ENCODE results near the gene SETMAR.

DNA sequence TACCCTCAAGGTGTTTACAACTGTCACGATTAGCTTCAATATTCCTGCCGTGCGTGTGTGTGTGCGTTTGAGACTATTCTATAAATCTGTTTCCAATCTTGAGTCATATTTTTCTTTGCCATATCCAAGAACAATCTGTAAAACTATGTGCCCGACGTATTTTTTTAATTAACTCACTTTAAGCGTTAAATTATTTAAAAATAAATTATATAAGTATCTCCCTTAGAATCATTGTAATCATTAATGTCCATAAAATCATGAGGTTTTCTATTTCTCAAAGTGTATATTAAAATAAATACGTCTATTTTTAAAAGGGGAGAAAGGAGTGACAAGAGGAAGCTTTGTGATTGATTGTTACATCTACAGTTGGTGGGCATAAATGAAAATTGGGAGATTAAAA is 2.9 kb downstream of the SETMAR start:
- TF ChIP-seq CTCF (IDR thresholded peaks at IDR 0.05) (no peak), POLR2A (IDR thresholded peaks at IDR 0.05) (no peak)
